Mononuclear cell (primary cell): Measurements from ENCODE around the gene GABRQ. TPM values are rescaled to one million over a fixed set of nuclear protein-coding genes. Genes with fewer than 3 reads are reported as not detected.
"Not testable (repeated sequence)": the region's sequence is repeated elsewhere in the genome, so short reads cannot be mapped to it uniquely, and the experiment has no call there.

Experiments
- H3K27me3 ChIP-seq: 2 replicates; pipeline ENCODE4 v1.6.0; 2011; ENCODE audit warnings: low read length, control low read depth; ENCODE audit not compliant: insufficient read depth
- H3K4me1 ChIP-seq: 2 replicates; pipeline ENCODE4 v1.5.1; 2011; ENCODE audit warnings: mild to moderate bottlenecking, low read length, control low read depth; ENCODE audit not compliant: insufficient read depth
- H3K4me3 ChIP-seq: 2 replicates; pipeline ENCODE4 v1.5.1; 2011; ENCODE audit warnings: mild to moderate bottlenecking, low read length, moderate library complexity
- H3K9me3 ChIP-seq: 2 replicates; pipeline ENCODE4 v1.5.1; 2011; ENCODE audit warnings: low read depth, mild to moderate bottlenecking, control low read depth, low read length
- total RNA-seq: library from RNA; depleted of rRNA; stranded (reverse); fragments of >200 nt; gene quantifications from one replicate; pipeline ENCODE4 v1.2.3, GENCODE V29; 2012

Gene GABRQ
- total RNA-seq, 1 donor, result under 0.01 TPM

GRCh38 chrX:152642931-152643564 is 5.4 kb downstream of the GABRQ start:
- Histone ChIP-seq H3K4me3 (no peak overlapping the region), H3K4me1 (no peaks in the 10 kb centered on the region), H3K9me3 (no peaks in the 10 kb centered on the region), H3K27me3 (peaks cover 4% of the 10 kb centered on the region)

GRCh38 chrX:152646961-152647360 is 9.3 kb downstream of the GABRQ start:
- Histone ChIP-seq H3K27me3 (no peaks in the 10 kb centered on the region), H3K4me1 (no peaks in the 10 kb centered on the region), H3K4me3 (no peak overlapping the region), H3K9me3 (no peaks in the 10 kb centered on the region)

DNA sequence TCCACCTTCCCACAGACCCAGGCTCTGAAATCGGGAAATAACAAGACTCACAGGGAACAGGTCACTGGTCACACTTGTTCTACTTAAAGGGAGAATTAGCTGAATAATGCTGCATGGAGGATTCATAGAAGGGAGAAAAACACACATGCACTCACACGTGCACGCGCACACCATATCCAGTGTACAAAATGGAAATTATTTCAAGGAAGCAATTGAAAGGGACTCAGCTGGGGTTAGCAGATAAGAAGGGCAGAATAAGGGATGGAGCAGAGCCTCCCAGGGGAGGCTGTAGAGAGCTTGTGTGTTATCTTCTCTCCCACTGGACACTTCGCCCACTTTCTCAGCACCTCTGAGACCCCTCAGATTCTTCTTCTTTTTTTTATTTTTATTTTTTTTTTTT is 10.3 kb downstream of the GABRQ start:
- Histone ChIP-seq H3K4me3 (no peak overlapping the region), H3K27me3 (no peaks in the 10 kb centered on the region)

GRCh38 chrX:152652060-152652459 is 14.4 kb downstream of the GABRQ start:
- no peaks in the 10 kb centered on the region for H3K27me3 ChIP-seq
- H3K4me1 ChIP-seq, result no peaks in the 10 kb centered on the region
- no peak overlapping the region for H3K4me3 ChIP-seq
- no peaks in the 10 kb centered on the region for H3K9me3 ChIP-seq

More for the DNA sequence above, 10.3 kb downstream of the GABRQ start:
- Histone ChIP-seq H3K9me3 (no peaks in the 10 kb centered on the region), H3K4me1 (no peaks in the 10 kb centered on the region)

- no peaks in the 10 kb centered on the region for H3K9me3 ChIP-seq
- no peaks in the 10 kb centered on the region for H3K4me1 ChIP-seq
- no peaks in the 10 kb centered on the region for H3K27me3 ChIP-seq
- H3K4me3 ChIP-seq, result no peak overlapping the region
Observed at GRCh38 chrX:152652467-152652866, 14.8 kb downstream of the GABRQ start.

- no peaks in the 10 kb centered on the region for H3K4me1 ChIP-seq
- no peak overlapping the region for H3K4me3 ChIP-seq
- no peaks in the 10 kb centered on the region for H3K9me3 ChIP-seq
- no peaks in the 10 kb centered on the region for H3K27me3 ChIP-seq
Observed at GRCh38 chrX:152656087-152656486, 18.4 kb downstream of the GABRQ start.

DNA sequence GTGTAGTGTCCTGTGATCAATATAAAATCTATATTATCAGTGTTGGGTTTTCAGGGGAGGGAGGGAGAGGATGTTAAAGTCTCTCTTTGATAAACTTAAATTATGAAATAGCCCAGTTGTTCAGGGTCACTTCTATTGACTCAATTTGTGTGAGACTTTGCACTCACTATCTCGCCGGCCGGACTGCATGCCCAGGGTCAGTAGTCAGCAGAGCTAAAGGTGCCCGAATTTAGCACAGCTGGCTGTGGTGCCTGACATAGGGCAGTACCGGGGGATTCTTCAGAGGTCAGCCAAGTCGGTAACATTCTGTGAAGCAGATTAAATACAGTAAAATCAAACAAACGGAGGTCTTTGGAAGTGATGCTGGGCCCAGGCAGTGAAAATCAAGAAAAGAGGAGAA is 19.2 kb downstream of the GABRQ start:
- H3K9me3 ChIP-seq, result no peaks in the 10 kb centered on the region
- H3K27me3 ChIP-seq, result no peaks in the 10 kb centered on the region
- no peaks in the 10 kb centered on the region for H3K4me1 ChIP-seq
- no peak overlapping the region for H3K4me3 ChIP-seq

DNA sequence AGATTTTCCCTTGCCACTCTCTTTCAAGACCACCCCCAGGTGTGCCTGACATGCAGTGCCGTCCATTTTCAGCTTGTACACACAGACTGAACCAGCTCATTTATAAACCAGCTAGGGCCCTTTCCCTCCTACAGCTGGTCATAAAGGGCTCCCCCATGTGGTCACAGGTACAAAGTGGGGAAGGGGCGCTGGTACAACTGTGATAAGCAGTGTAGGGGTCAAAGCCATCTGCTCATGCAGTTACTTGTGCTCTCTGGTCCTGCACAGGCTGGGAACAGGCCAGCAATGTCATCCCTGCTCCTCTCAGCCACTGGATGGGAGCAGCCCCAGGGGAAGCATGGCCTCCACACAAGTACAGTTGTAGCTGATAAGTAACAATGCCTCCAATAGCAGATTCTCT is 20.6 kb downstream of the GABRQ start:
- H3K27me3 ChIP-seq, result no peaks in the 10 kb centered on the region
- H3K4me1 ChIP-seq, result no peaks in the 10 kb centered on the region
- H3K9me3 ChIP-seq, result no peaks in the 10 kb centered on the region

DNA sequence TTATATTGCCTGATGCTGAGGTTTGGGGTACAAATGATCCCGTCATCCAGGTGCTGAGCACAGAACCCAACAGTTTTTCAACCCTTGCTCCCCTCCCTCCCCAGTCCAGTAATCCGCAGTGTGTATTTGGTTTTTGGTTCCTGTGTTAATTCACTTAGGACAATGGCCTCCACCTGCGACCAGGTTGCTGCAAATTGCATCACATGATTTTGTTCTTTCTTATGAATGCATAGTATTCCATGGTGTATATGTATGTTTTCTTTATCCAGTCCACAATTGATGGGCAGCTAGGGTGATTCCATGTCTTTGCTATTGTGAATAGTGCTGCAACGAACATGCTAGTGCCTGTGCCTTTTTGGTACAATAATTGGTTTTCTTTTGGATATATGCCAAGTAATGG is 25.4 kb downstream of the GABRQ start:
- no peak overlapping the region for H3K4me3 ChIP-seq
- H3K4me1 ChIP-seq, result no peaks in the 10 kb centered on the region
- H3K9me3 ChIP-seq, result no peaks in the 10 kb centered on the region
- no peaks in the 10 kb centered on the region for H3K27me3 ChIP-seq

More for the DNA sequence above, 20.6 kb downstream of the GABRQ start:
- H3K4me3 ChIP-seq, result no peak overlapping the region

- Histone ChIP-seq H3K9me3 (no peaks in the 10 kb centered on the region), H3K4me1 (no peaks in the 10 kb centered on the region), H3K4me3 (no peak overlapping the region), H3K27me3 (no peaks in the 10 kb centered on the region)
Observed at GRCh38 chrX:152674135-152674534, 36.4 kb downstream of the GABRQ start.

DNA sequence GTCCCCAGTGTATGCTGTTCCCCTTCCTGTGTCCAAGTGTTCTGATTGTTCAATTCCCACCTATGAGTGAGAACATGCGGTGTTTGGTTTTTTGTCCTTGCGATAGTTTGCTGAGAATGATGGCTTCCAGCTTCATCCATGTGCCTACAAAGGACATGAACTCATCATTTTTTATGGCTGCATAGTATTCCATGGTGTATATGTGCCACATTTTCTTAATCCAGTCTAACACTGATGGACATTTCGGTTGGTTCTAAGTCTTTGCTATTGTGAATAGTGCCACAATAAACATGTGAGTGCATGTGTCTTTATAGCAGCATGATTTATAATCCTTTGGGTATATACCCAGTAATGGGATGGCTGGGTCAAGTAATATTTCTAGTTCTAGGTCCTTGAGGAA is 37.0 kb downstream of the GABRQ start:
- not testable (repeated sequence) for H3K4me3 ChIP-seq, H3K4me1 ChIP-seq, H3K9me3 ChIP-seq, H3K27me3 ChIP-seq

DNA sequence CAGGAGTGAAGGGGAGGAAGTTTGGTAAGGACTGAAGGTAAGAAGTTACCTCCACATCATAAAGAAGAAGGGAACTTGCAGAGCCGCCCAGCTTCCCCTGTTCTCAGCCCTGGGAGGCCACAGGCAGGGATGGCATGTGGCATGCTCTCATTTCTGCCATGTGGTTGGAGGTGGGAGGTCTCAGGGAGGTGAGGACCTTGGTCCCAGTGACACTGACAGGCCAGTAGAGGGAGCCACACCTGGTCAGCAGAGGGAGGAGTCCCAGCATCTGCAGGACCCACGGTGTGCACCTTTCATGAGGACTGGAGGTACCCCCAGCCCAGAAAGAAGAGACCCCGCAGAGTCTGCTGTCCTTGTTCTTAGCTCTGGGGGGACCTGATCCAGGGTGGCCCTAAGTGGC is 43.3 kb downstream of the GABRQ start:
- not testable (repeated sequence) for H3K4me1 ChIP-seq, H3K4me3 ChIP-seq, H3K27me3 ChIP-seq, H3K9me3 ChIP-seq

GRCh38 chrX:152697952-152698931 is 60.5 kb downstream of the GABRQ start, which contains the start of gene MAGEA3:
Gene MAGEA3 (plus strand): TSS chrX:152698794. CDS start chrX:152700833, 2,039 bp downstream.
- not testable (repeated sequence) for H3K9me3 ChIP-seq, H3K27me3 ChIP-seq, H3K4me1 ChIP-seq, H3K4me3 ChIP-seq

DNA sequence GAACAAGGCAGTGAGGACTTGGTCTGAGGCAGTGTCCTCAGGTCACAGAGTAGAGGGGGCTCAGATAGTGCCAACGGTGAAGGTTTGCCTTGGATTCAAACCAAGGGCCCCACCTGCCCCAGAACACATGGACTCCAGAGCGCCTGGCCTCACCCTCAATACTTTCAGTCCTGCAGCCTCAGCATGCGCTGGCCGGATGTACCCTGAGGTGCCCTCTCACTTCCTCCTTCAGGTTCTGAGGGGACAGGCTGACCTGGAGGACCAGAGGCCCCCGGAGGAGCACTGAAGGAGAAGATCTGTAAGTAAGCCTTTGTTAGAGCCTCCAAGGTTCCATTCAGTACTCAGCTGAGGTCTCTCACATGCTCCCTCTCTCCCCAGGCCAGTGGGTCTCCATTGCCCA is 62.7 kb downstream of the GABRQ start:
- not testable (repeated sequence) for H3K4me3 ChIP-seq, H3K4me1 ChIP-seq, H3K27me3 ChIP-seq, H3K9me3 ChIP-seq

GRCh38 chrX:152706500-152706899 is 68.8 kb downstream of the GABRQ start:
- H3K4me1 ChIP-seq, H3K4me3 ChIP-seq, H3K27me3 ChIP-seq: not testable (repeated sequence)

More at GRCh38 chrX:152706500-152706899, 68.8 kb downstream of the GABRQ start:
- not testable (repeated sequence) for H3K9me3 ChIP-seq
